ENCODE measurements around the gene GEMIN2.
"Not testable (repeated sequence)": the region's sequence is repeated elsewhere in the genome, so short reads cannot be mapped to it uniquely, and the experiment has no call there.

Gene GEMIN2, protein sequence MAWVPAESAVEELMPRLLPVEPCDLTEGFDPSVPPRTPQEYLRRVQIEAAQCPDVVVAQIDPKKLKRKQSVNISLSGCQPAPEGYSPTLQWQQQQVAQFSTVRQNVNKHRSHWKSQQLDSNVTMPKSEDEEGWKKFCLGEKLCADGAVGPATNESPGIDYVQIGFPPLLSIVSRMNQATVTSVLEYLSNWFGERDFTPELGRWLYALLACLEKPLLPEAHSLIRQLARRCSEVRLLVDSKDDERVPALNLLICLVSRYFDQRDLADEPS

DNA sequence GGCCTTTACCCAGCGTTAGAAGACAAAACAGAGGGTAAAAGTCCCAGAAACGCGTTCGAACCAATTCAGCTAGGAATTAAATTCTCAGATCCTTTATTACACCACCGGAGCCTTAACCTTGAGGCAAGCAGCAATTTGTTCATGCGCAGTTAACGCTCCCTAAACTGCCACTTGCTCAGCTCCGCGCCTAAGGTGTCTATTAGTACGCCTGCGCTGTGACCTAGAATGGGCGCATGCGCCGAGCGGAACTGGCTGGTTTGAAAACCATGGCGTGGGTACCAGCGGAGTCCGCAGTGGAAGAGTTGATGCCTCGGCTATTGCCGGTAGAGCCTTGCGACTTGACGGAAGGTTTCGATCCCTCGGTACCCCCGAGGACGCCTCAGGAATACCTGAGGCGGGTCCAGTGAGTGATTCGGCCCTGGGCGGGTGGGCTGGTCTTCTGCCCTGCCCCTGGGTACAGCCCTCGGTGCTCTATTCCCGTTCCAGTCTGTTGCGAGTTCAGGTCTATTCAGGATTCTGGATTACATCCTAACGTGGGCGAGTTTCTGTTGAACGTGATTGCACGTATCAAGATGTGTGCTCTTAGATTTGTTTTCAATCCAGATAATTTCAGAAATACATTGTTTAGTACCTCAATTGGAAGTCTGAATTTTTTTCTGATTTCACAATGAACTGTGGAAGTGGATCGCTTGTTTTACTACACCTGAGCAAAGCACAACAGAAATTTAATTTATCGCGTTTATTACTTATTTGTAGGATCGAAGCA, at the start of gene GEMIN2:
Gene GEMIN2 (plus strand): TSS at position 251 of the 766 bp plus-strand sequence. CDS start 16 bp downstream, at position 267.
- no peak for TF ChIP-seq ZFX (IDR thresholded peaks at IDR 0.05; ENCODE audit: borderline replicate concordance)
- TF ChIP-seq, protein P1, sequence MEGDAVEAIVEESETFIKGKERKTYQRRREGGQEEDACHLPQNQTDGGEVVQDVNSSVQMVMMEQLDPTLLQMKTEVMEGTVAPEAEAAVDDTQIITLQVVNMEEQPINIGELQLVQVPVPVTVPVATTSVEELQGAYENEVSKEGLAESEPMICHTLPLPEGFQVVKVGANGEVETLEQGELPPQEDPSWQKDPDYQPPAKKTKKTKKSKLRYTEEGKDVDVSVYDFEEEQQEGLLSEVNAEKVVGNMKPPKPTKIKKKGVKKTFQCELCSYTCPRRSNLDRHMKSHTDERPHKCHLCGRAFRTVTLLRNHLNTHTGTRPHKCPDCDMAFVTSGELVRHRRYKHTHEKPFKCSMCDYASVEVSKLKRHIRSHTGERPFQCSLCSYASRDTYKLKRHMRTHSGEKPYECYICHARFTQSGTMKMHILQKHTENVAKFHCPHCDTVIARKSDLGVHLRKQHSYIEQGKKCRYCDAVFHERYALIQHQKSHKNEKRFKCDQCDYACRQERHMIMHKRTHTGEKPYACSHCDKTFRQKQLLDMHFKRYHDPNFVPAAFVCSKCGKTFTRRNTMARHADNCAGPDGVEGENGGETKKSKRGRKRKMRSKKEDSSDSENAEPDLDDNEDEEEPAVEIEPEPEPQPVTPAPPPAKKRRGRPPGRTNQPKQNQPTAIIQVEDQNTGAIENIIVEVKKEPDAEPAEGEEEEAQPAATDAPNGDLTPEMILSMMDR (IDR thresholded peaks at IDR 0.05) = no peak
- H3K27ac ChIP-seq = peak within 1 kb of the TSS; percentile 84

DNA sequence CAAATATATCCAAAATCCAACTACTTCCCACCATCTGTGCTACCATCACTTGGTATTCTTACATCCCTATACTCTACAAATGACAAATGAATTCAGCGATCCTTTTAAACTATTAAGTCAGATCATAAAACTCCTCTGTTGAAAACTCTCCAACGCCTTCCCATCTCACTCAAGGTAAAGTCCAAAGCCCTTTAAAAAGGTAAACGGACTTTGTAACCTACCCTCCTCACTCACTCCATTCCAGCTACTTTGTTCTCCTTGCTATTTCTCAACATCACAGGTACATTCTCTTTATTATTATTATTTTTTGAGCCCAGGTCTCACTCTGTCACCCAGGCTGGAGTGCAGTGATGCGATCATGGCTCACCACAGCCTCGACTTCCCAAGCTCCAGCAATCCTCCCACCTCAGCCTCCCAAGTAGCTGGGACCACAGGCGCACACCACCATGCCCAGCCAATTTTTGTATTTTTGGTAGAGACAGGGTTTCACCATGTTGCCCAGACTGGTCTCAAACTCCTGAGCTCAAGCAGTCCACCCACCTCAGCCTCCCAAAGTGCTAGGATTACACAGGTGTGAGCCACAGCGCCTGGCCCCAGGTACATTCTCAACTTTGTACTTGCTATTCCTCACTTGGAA, 44.8 kb upstream of the GEMIN2 start:
- not testable (repeated sequence) for H3K27ac ChIP-seq

DNA sequence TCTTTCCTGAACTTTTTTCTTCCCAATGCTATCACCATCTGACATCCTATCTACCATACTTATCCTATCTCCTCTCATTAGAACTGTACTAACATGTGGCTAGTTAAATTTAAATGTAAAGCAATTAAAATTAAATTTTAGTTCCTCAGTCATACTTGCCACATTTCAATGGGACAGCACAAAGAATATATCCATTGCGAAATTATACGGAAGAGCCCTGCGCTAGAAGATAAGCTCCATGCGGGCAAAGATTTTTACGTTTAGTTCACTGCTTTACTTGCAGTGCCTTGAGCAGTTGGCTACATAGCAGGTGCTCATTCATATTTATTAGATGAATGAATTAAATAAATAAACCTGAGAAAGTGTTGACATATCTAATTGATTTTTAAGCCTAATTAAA, 44.2 kb upstream of the GEMIN2 start:
- TF ChIP-seq, protein P1 (IDR thresholded peaks at IDR 0.05) = no peak
- no peak for TF ChIP-seq ZFX (IDR thresholded peaks at IDR 0.05; ENCODE audit: borderline replicate concordance)
- no peak overlapping the region for H3K27ac ChIP-seq

DNA sequence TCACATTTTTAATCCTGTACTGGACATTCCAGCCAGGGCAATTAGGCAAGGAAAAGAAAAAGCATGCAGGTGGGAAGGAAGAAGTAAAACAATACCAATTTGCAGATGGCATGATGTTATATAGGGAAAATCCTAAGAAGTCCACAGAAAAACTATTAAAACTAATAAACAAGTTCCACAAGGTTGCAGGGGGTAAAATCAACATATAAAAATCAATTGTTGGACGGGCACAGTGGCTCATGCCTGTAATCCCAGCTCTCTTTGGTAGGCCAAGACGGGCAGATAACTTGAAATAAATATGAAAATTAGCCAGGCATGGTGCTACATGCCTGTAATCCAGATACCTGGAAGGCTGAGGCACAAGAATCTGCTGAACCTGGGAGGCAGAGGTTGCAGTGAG, 43.0 kb upstream of the GEMIN2 start:
- TF ChIP-seq ZFX (IDR thresholded peaks at IDR 0.05; ENCODE audit: borderline replicate concordance) = no peak
- TF ChIP-seq, protein P1 (IDR thresholded peaks at IDR 0.05) = no peak
- peak overlapping the region; percentile 32 for H3K27ac ChIP-seq

DNA sequence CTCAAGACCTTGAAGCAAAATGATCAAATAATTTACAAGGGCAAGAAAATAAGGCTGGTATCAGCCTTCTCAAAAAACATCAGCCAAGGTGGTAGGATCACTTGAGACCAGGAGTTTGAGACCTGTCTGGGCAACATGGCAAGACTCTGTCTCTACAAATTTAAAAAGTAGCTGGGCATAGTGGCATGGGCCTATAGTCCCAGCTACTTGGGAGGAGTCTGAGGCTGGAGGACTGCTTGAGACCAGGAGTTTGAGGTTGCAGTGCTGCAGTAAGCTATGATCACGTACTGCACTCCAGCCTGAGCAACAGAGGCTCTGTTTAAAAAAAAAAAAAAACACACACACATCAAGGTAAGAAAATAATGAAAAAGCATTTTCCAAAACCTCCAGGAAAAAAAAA, 33.2 kb upstream of the GEMIN2 start:
- TF ChIP-seq ZFX (IDR thresholded peaks at IDR 0.05; ENCODE audit: borderline replicate concordance) = no peak
- TF ChIP-seq, protein P1 (IDR thresholded peaks at IDR 0.05) = no peak
- no peak overlapping the region for H3K27ac ChIP-seq

DNA sequence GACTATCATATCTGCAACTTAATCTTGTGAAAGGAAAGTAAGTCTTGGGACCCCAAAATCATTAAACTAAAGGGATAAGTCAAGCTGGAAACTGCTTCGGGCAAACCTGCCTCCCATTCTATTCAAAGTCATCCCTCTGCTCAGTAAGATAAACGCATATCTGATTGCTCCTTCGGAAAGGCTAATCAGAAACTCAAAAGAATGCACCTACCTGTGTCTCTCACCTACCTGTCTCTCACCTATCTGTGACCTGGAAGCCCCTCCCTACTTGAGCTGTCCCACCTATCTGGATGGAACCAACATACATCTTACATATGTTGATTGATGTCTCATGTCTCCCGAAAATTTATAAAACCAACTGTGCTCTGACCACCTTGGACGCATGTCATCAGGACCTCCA, 31.0 kb upstream of the GEMIN2 start:
- no peak for TF ChIP-seq ZFX (IDR thresholded peaks at IDR 0.05; ENCODE audit: borderline replicate concordance)
- TF ChIP-seq, protein P1 (IDR thresholded peaks at IDR 0.05) = no peak
- H3K27ac ChIP-seq = no peak overlapping the region

DNA sequence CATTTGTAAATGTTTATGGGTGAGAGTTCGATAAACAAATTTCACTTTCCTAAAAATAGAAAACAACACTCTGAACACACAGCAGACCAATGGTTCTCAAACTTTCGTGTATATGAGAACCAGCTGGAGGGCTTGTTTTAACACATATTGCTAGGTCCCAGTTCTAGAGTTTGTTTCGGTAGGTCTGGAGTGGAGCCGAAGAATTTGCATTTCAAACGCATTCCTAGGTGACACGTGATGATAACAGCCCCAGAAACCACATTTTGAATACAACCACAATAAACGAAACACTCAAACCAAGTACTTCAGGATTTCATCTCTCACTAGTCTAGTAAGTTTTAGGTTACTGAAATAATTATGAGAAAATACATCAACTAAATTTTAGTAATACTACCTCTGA, 28.2 kb upstream of the GEMIN2 start:
- TF ChIP-seq, protein P1 (IDR thresholded peaks at IDR 0.05) = no peak
- no peak for TF ChIP-seq ZFX (IDR thresholded peaks at IDR 0.05; ENCODE audit: borderline replicate concordance)
- H3K27ac ChIP-seq = no peak overlapping the region

Data from 22Rv1 (cell line).